Measurements from ENCODE around the gene CCDC152.

DNA sequence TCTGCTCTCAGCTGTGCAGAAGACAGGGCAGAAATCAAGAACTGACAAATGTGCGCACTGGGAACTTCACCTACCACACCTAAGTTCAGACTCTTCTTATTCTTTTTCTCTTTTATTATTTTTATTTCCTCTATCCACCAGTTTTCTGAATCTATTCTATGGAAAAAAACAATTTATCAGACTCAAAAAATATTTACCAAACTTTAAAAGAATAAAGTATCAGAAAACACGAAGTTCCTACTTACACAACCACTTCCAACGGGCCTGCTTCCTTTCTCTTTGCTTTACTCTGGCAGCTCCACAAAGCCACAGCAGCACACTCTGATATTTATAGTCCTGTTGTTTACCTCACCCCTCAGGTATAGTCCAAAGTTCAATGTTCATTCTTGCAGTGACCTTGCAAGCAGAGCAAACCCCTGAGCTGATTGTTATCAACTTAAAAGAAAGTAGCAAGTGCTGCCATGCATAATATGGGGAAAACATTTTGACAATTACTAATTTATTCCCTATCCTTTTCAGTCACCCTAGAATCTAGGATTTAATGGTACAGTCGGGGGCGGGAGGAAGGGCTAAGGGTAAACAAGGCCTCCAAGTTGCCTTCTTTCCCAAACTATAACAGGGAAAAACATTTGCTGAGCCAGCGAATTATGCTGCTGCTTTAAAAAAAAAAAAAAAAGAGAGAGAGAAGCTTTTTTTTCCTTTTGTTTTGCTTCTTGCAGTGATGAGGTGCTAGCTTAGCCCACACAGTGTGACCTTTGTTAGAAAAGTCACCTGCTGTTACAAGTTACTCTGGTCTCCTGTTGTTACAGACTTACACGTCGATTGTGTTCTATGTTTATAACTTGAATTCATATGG is 55.2 kb downstream of the CCDC152 start, which contains the start of gene SELENOP:
- TF ChIP-seq EZH2 (IDR thresholded peaks at IDR 0.05; ENCODE audit: low read length): no peak
- TF ChIP-seq, protein P1, sequence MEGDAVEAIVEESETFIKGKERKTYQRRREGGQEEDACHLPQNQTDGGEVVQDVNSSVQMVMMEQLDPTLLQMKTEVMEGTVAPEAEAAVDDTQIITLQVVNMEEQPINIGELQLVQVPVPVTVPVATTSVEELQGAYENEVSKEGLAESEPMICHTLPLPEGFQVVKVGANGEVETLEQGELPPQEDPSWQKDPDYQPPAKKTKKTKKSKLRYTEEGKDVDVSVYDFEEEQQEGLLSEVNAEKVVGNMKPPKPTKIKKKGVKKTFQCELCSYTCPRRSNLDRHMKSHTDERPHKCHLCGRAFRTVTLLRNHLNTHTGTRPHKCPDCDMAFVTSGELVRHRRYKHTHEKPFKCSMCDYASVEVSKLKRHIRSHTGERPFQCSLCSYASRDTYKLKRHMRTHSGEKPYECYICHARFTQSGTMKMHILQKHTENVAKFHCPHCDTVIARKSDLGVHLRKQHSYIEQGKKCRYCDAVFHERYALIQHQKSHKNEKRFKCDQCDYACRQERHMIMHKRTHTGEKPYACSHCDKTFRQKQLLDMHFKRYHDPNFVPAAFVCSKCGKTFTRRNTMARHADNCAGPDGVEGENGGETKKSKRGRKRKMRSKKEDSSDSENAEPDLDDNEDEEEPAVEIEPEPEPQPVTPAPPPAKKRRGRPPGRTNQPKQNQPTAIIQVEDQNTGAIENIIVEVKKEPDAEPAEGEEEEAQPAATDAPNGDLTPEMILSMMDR (optimal IDR thresholded peaks at IDR 0.05 in 1 of 3, IDR thresholded peaks at IDR 0.05 in 1 of 3, conservative IDR thresholded peaks at IDR 0.05 in 1 of 3; ENCODE audit: extremely low read depth in 1 of 3, insufficient read depth in 2 of 3, low read length in 3 of 3): no peak
